Kidney (tissue), 14 donors: Measurements from ENCODE around the gene SMC1B. TPM values are rescaled to one million over a fixed set of nuclear protein-coding genes. Genes with fewer than 3 reads are reported as not detected.

Experiments used
- DNase-seq, 5 donors: peaks; one replicate each; pipeline ENCODE4 v3.0.0-alpha.2; 2013 to 2020
- FAIRE-seq: peaks from 2 replicates; lab custom pipeline; 2012; peaks lifted over from hg19 to GRCh38; lab: Jason Lieb, UNC
- H3K27ac ChIP-seq, 2 donors: one replicate each; pipeline ENCODE4 v1.7.0; 2013; ENCODE audit warnings: low read depth in 2 of 2, low read length in 2 of 2, inconsistent platforms in 1 of 2
- H3K27me3 ChIP-seq: one replicate; pipeline ENCODE4 v1.7.1; 2013; ENCODE audit warnings: low read length, inconsistent platforms; ENCODE audit not compliant: control insufficient read depth, insufficient read depth
- H3K36me3 ChIP-seq, 3 donors: one replicate each; pipeline versions ENCODE4 v1.7.0 to v1.7.1; 2013; ENCODE audit warnings: low read length in 3 of 3, control low read depth in 1 of 3, inconsistent platforms in 1 of 3; ENCODE audit not compliant: insufficient read depth in 3 of 3, control insufficient read depth in 2 of 3
- H3K4me1 ChIP-seq, 3 donors: one replicate each; pipeline versions ENCODE4 v1.7.0 to v1.7.1; 2013; ENCODE audit warnings: low read length in 3 of 3, inconsistent platforms in 1 of 3, low read depth in 1 of 3; ENCODE audit not compliant: control insufficient read depth in 2 of 3, insufficient read depth in 2 of 3
- H3K4me3 ChIP-seq, 3 donors: one replicate each; pipeline versions ENCODE4 v1.7.0 to v1.8.1; 2013; ENCODE audit warnings: low read length in 3 of 3, control low read depth in 1 of 3, inconsistent platforms in 1 of 3
- H3K9ac ChIP-seq, 3 donors: one replicate each; pipeline versions ENCODE4 v1.7.0 to v1.7.1; 2013; ENCODE audit warnings: low read length in 3 of 3, control low read depth in 1 of 3, inconsistent platforms in 1 of 3
- H3K9me3 ChIP-seq, 3 donors: one replicate each; pipeline versions ENCODE4 v1.7.0 to v1.7.1; 2013; ENCODE audit warnings: low read length in 3 of 3, control low read depth in 1 of 3, inconsistent platforms in 1 of 3; ENCODE audit not compliant: control insufficient read depth in 2 of 3, insufficient read depth in 1 of 3
- CTCF ChIP-seq: IDR thresholded peaks from 3 replicates; pipeline ENCODE4 v1.5.1; 2012; ENCODE audit warnings: mild to moderate bottlenecking, moderate library complexity, borderline replicate concordance; ENCODE audit not compliant: insufficient read depth; ENCODE audit errors: extremely low read depth
- intact Hi-C: fragments of 100-400 bp; cut with DNase I; formaldehyde crosslinking; loops from one replicate; pipeline ENCODE4 v1.11.1; 2022
- polyA plus RNA-seq: library from polyadenylated mRNA; stranded (reverse); fragments of 350-450 nt; fragmentation: Illumina TruSeq; extraction: RNeasy Lipid Tissue Mini Kit (QIAGEN cat#74804); gene quantifications from one replicate; pipeline ENCODE4 v1.2.3, GENCODE V29; 2014; ENCODE audit warnings: low read depth, low replicate concordance; ENCODE audit not compliant: insufficient read depth
- total RNA-seq: library from RNA; stranded (reverse); fragmentation: NEBNext Ultra II Directional; extraction: Animal tissue kit (Norgen Biotek cat#: 25700); gene quantifications from one replicate; pipeline ENCODE4 v1.2.1, GENCODE V29; 2021
- donor health status: control.
- donor health status: control.
- donor health status: control.
- donor health status: control.
- donor health status: control.
- donor health status: DM: yes; HTN: yes; CAD: no.
- donor health status: Normal renal cell carcinoma (clear cell type).

Gene SMC1B
- total and polyA plus RNA-seq, 2 donors from 2014 or later = not detected

GRCh38 chr22:45456811-45457210 lies 43.4 kb upstream of the SMC1B start:
- intact Hi-C loops = no loop called here
- no peak for TF ChIP-seq CTCF
- Histone ChIP-seq H3K9ac (no peak overlapping the region), H3K27me3 (no peaks in the 10 kb centered on the region), H3K4me3 (no peak overlapping the region), H3K4me1 (peaks cover 0 to 2% (median 0%) of the 10 kb centered on the region in 3 donors), H3K9me3 (no peaks in the 10 kb centered on the region), H3K27ac (no peak overlapping the region), H3K36me3 (no peaks in the 10 kb centered on the region)
- FAIRE-seq (no peak), DNase-seq (no peak)

- Histone ChIP-seq H3K9ac (no peak overlapping the region), H3K4me3 (no peak overlapping the region), H3K27me3 (no peaks in the 10 kb centered on the region), H3K27ac (no peak overlapping the region), H3K4me1 (peaks cover 0 to 2% (median 0%) of the 10 kb centered on the region in 3 donors), H3K36me3 (no peaks in the 10 kb centered on the region), H3K9me3 (no peaks in the 10 kb centered on the region)
- no peak for FAIRE-seq
- DNase-seq = no peak
- intact Hi-C loops = no loop called here
- TF ChIP-seq CTCF = no peak
Observed at GRCh38 chr22:45455621-45456020, 42.2 kb upstream of the SMC1B start.

GRCh38 chr22:45455212-45455611 lies 41.8 kb upstream of the SMC1B start:
- DNase-seq = peak in 1 of 5 donors; percentile 15

More at GRCh38 chr22:45455212-45455611, 41.8 kb upstream of the SMC1B start:
- no peak overlapping the region for H3K27ac ChIP-seq
- no peak overlapping the region for H3K4me3 ChIP-seq
- no peaks in the 10 kb centered on the region for H3K27me3 ChIP-seq
- H3K36me3 ChIP-seq = no peaks in the 10 kb centered on the region
- peaks cover 0 to 2% (median 2%) of the 10 kb centered on the region in 3 donors for H3K4me1 ChIP-seq
- H3K9ac ChIP-seq = no peak overlapping the region
- no peak for TF ChIP-seq CTCF
- H3K9me3 ChIP-seq = no peaks in the 10 kb centered on the region
- FAIRE-seq = no peak
- intact Hi-C loops = no loop called here
